ENCODE measurements around the gene ARSD.
"Not testable (repeated sequence)": the region's sequence is repeated elsewhere in the genome, so short reads cannot be mapped to it uniquely, and the experiment has no call there.

ARSD gene

GRCh38 chrX:2928583-2929434 lies at the start of gene ARSD:
TSS of gene ARSD (minus strand) at chrX:2929339. CDS start at chrX:2929275, 64 bp downstream.
- peak; percentile 6 to 27 for DNase-seq (ENCODE audit: low read depth in 2 of 2, low spot score in 1 of 2)

- DNase-seq (ENCODE audit: low read depth in 2 of 2, low spot score in 1 of 2): not testable (repeated sequence)
These were observed 49.5 kb upstream of the ARSD start for GRCh38 chrX:2978639-2979038.

- no peak for DNase-seq (ENCODE audit: low read depth in 2 of 2, low spot score in 1 of 2)
These were observed 45.8 kb upstream of the ARSD start for GRCh38 chrX:2974961-2975360.

- DNase-seq (ENCODE audit: low read depth in 2 of 2, low spot score in 1 of 2): no peak
These were observed 43.3 kb upstream of the ARSD start for GRCh38 chrX:2972391-2972790.

GRCh38 chrX:2969021-2969420 lies 39.9 kb upstream of the ARSD start:
- DNase-seq (ENCODE audit: low read depth in 2 of 2, low spot score in 1 of 2): no peak

- DNase-seq (ENCODE audit: low read depth in 2 of 2, low spot score in 1 of 2): no peak
These were observed 39.1 kb upstream of the ARSD start for GRCh38 chrX:2967998-2968909.

GRCh38 chrX:2967584-2967983 lies 38.4 kb upstream of the ARSD start:
- DNase-seq (ENCODE audit: low read depth in 2 of 2, low spot score in 1 of 2): no peak

- DNase-seq (ENCODE audit: low read depth in 2 of 2, low spot score in 1 of 2): no peak
These were observed 37.9 kb upstream of the ARSD start for GRCh38 chrX:2967012-2967411.

- DNase-seq (ENCODE audit: low read depth in 2 of 2, low spot score in 1 of 2): no peak
These were observed 36.8 kb upstream of the ARSD start for GRCh38 chrX:2965965-2966364.

GRCh38 chrX:2963992-2964794 lies 35.1 kb upstream of the ARSD start:
- DNase-seq (ENCODE audit: low read depth in 2 of 2, low spot score in 1 of 2): not testable (repeated sequence)

- not testable (repeated sequence) for DNase-seq (ENCODE audit: low read depth in 2 of 2, low spot score in 1 of 2)
These were observed 34.3 kb upstream of the ARSD start for GRCh38 chrX:2963449-2963848.

- no peak for DNase-seq (ENCODE audit: low read depth in 2 of 2, low spot score in 1 of 2)
These were observed 33.2 kb upstream of the ARSD start for GRCh38 chrX:2962381-2962780.

- no peak for DNase-seq (ENCODE audit: low read depth in 2 of 2, low spot score in 1 of 2)
These were observed 31.8 kb upstream of the ARSD start for GRCh38 chrX:2960861-2961515.

- no peak for DNase-seq (ENCODE audit: low read depth in 2 of 2, low spot score in 1 of 2)
These were observed 29.1 kb upstream of the ARSD start for GRCh38 chrX:2958199-2958598.

GRCh38 chrX:2955838-2956237 lies 26.7 kb upstream of the ARSD start:
- DNase-seq (ENCODE audit: low read depth in 2 of 2, low spot score in 1 of 2): no peak

- DNase-seq (ENCODE audit: low read depth in 2 of 2, low spot score in 1 of 2): no peak
These were observed 26.1 kb upstream of the ARSD start for GRCh38 chrX:2955281-2955680.

GRCh38 chrX:2954541-2954940 lies 25.4 kb upstream of the ARSD start:
- DNase-seq (ENCODE audit: low read depth in 2 of 2, low spot score in 1 of 2): no peak

GRCh38 chrX:2937942-2938341 lies 8.8 kb upstream of the ARSD start:
- not testable (repeated sequence) for DNase-seq (ENCODE audit: low read depth in 2 of 2, low spot score in 1 of 2)

GRCh38 chrX:2934715-2935710 lies 5.9 kb upstream of the ARSD start:
- no peak for DNase-seq (ENCODE audit: low read depth in 2 of 2, low spot score in 1 of 2)

All from stimulated activated CD8-positive, alpha-beta memory T cell treated with anti-CD3 and anti-CD28 coated beads, Interleukin-4, amount 100 ng/mL, for 1 hour (primary cell).